ENCODE measurements around the gene IZUMO4. TPM values are rescaled to one million over a fixed set of nuclear protein-coding genes. Genes with fewer than 3 reads are reported as not detected.

The IZUMO4 gene, protein sequence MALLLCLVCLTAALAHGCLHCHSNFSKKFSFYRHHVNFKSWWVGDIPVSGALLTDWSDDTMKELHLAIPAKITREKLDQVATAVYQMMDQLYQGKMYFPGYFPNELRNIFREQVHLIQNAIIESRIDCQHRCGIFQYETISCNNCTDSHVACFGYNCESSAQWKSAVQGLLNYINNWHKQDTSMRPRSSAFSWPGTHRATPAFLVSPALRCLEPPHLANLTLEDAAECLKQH
- total RNA-seq = 2.2 TPM

DNA sequence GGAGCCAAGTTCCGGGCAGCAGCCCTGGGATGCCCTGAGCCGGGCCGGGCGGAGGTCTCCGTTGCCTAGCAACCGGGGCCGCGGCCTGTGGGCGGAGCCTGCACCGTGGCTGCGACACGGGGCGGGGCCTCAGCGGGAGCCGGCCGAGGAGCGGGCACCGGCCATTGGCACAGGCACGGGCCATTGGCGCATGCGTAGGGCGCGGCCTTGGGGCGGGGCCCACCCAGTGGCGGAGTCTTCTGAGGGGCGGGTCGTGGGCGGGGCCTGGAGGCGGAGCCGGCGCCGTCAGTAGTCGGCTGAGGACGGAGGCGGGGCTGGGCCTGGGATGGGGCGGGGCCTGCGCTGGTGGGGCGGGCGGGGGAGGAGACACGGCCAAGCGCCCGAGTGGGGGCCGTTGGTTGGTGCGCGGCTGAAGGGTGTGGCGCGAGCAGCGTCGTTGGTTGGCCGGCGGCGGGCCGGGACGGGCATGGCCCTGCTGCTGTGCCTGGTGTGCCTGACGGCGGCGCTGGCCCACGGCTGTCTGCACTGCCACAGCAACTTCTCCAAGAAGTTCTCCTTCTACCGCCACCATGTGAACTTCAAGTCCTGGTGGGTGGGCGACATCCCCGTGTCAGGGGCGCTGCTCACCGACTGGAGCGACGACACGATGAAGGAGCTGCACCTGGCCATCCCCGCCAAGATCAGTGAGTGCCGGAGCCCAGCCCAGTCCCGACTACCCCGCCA, at the start of gene IZUMO4:
Gene IZUMO4 (plus strand): TSS at position 436 of the 723 bp plus-strand sequence. CDS start 31 bp downstream, at position 467.
- peak; percentile 100 for DNase-seq

DNA sequence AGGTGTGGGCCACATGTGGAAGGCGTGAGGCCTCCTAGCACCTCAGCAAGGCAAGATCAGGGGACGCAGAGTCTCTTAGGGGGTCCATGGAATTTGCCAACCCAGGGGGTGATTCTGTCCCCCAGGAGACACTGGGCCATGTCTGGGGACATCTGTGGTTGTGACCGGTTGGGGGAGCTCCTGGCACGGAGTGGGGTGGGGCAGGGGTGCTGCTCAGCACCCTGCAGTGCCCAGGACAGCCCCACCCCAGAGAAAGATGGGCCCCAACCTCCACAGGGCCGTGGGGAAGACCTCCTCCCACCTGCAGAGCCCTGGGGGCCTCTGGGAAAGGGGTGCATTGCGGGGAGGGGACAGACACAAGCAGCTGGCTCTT, 49.7 kb upstream of the IZUMO4 start:
- no peak for DNase-seq

DNA sequence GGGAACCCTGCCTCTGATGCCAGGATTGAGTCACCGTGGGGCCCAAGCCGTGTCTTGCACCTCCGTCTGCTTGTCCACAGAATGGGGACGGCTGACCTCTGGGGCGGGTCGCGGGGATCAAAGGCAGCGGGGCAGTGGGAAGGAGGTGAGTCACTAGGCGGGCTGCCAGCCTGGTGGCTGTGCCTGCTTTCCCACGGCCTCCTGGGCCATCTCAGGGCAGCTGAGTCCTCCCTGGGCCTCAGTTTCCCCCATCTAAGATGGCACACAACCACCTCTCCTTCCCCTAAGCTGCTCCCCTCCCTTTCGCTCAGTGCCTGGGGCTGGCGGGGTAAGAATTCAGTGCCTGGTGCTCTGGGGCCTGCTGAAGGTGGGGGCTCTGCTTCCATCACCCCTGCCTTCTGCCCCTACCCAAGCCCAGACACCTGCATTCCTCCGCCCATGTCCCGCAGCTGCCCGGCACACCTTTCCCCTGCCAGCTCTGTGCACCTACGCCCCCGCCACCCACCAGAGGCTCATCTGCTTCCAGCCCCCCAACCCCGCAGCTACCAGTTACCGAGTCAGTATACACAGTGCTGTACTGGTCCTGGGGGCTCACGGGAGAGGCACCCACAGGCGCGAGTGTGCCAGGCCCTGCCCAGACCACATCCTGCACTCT, 49.1 kb upstream of the IZUMO4 start:
- peak; percentile 24 for DNase-seq

DNA sequence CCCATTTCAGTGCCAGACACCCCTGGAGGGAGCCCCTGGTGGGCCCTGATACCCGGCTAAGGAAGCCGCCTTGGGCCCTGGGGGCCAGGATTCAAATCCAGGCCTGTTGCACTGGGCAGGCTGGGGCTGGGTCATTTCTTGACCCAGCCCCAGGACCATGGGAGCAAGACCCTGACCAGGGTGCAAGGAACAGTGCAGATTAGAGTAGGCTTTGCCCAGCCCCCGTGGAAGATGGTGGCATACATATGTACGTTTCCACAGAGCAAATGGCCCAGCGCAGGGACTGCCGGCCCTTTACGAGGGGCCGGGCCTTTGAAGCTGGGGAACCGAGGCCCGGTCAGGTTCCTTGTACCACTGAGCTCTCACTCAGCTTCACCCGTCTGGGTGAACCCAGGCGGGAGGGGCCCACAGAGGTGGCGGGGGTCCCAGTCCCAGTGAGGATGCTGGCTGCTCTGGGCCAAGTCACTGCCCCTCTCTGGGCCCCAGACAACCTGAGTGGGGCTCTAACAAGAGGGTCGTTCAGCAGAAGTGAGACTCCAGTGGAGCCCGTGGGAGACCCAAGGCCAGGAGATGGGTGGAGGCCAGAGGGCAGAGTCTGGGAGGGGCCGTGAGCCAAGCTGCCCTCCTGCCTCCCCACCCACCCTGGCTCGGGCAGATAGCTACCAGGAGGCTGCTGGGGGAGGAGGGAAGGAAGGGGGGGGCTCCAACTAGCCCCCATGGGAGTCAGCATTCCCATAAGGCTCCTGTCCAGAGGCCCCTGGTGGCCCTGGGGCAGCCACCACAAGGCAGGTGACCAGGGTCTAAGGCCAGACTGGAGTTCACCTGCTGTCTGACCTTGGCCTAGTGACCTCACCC, 48.4 kb upstream of the IZUMO4 start:
- no peak for DNase-seq

DNA sequence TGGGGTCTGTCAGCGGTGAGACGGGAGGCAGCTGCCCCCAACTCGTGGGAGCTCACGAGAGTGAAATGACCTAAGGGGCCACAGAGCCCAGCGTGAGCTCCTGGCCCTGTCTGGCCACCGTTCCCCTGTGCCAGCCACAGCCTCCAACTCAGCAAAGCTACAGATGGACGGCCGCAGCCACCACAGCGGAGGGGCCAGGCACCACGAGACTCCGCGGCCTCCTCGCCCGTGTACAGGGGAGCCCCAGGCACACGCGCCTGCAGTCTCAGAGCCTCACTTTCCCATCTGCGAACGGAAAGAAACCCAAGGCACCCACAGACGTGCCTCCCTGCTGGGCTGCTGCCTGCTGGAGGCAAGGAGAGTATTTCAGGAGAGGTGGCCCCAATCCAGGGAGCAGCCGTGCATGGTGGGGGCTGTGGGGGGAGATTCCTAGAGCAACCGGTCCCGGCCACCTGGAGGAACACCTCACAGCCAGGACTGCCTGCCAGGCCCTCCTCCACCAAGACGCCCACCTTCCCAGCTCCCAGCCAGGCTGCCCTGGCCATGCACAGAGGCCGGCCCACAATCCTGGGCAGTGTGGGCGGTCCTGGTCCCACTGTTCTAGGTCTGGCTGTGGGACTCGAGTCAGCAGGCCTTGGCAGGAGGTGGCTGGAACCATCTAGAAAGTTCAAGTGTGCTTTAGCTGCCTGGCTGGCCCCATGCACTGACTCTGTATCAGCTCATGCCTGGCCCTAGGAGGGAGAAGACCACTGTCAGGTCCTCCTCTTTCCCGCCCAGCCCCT, 47.6 kb upstream of the IZUMO4 start:
- peak; percentile 53 for DNase-seq

DNA sequence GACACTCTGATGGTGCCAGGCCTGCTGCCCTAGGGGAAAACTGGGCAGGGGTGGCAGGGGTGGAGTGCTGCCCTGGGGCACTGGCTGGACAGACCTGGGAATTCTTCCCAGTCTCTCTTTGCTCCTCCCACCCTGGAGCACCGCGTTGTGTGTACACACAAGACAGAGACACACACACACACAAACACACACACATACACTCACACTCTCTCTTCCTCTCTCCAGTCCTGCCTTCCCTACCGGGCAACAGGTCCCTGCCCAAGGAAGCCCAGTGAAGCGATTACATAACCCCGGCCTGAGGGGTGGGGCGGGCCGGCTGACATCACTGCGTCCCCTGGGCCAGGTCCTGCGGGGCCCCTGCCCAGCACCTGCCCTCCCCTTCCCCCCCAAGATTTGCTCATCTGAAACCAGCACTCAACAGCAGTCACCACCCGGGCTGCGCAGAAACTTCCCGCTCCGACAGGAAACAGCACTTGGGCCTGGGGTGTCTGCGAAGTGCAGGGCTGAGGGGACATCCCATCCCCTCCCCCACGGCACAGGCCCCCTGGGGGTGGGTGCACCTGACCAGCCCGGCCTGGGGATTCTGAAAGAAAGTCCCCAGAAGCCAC, 46.9 kb upstream of the IZUMO4 start:
- peak; percentile 54 for DNase-seq

DNA sequence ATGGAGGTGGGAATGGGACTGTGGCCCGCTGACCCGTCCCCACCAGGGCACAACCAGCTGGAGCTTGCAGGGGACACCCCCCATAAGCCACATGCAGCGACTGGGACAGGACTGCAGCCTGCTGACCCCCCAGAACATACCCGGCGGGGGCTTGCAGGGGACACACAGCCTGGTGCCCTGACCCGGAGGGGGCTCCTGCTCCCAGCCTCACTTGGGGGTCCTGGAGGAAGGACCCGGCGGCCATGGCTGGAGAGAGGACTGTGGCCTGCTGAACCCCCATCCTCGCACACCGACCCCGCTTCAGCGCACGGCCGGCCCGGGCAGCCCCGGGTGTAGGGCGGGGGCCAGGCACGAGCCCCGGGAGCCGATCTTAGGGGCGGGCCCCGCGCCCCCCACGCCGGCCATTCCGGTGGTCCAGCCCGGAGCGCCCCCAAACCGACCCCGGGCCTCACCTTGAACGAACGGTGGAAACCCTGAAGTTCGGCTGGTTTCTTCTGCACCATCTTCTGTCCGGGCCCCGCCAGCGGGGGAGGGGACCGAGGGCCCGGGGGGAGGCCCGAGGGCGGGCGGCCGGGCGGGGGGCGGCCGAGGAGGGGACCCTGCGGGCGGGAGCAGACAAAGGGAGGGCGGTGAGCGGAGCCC, 46.2 kb upstream of the IZUMO4 start:
- DNase-seq = no peak

DNA sequence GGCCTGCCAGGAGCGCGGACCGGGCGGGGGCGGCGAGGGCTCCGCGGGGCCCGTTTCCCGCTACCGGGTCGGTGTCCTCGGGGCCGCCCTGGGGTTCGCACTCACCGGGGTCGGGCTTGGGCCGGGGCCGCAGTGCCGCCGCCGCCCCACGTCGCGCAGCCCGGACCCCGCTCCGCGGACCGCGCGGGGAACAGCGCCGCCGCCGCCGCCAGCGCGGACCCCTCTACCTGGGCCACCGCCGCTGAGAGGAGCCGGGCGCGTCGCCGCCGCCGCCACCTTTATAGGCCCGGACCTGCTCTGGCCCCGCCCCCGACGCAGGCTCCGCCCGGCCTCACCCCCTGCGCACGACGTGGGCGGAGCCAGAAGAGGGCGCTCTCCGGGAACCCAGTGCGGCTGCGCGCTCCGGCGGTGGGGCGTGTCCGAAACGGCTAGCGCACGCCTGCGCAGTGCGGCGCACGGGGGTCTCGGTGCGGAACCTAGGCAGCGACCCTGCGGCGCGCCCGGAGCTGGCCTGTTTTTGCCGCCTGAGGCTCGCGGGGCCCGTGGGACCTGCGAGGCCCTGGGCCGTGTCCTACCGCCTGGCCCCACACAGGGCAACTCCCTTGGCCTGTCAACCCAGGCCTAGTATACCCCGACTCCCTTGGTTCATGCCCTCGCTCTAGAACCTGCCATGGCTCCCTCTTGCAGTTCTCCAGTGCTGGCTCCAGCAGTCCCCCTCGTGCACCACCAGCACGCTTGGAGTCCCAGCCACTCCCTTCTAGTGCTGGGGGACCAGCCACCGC, 45.5 kb upstream of the IZUMO4 start, which contains the start of gene MKNK2:
Gene MKNK2 (minus strand): TSS at position 254 of the 782 bp plus-strand sequence. CDS start 393 bp downstream, outside the sequence.
- peak; percentile 86 for DNase-seq

DNA sequence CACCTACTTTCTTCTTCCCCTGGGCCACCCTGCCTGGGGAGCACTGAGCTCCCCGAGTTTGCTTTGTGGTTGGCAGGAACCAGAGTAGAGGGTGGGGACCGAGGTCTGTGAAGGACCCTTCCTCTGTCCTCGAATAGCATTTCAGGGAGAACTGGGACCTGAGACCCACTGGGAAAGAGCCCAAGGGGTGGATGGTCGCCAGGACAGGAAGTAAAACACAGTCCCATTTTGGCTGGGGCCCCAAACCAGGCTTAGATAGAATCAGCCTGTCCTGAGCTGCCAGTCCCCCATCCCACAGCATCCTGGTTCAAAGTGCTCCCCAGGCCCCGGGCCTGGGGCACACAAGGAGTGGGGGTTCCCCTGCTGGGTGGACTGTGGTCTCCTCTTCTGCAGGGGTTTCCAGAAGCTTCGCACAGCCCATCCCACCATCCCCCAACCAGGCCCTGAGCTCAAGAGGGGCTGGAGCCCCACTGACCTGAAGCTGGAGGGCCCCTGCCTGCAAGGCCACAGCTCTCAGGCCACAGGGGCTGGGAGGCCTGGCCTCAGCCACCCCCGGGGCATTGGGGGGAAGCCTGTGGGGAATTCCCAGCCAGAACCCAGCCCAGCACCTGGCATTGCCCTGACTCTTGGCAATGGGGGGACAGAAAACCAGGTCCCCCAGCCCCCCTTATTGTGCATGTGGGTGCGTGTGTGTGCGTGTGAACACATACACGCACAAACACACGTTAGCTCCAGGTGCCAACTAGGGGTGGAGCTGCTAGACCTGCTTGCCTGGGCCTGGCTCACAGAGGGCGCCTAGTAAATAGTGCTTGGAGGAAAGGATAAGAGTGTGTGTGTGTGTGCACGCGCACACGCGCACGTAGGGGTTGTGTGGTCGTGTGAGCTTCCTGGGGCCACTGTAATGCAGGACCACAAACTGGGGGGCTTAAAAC, 44.7 kb upstream of the IZUMO4 start:
- DNase-seq = no peak

DNA sequence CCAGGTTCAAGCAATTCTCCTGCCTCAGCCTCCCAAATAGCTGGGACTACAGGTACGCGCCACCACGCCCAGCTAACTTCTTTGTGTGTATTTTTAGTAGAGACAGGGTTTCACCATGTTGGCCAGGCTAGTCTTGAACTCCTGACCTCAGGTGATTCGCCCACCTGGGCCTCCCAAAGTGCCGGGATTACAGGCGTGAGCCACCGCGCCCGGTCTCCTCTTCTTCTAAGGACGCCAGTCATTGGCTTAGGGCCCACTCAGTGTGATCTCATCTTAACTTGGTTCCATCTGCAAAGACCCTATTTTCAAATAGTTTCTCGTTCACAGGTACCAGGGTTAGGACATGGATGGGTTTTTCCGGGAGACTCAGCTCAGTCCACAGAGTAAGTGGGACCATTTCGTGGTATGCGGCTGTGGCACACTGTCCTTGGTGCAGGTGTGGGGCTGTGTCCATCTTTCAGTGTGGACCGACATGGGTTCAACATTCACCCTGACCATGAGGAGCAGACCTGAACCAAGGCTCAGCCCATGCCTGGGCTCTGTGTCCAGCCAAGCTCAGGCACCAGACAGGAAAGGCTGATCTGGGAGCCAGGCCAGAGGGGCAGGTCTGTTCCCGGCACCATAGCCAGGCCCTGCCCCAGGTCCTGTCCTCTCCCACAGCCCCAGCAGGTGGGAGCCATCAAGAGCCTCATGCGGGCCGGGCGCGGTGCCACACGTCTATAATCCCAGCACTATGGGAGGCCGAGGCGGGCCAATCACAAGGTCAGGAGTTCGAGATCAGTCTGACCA, 42.9 kb upstream of the IZUMO4 start:
- DNase-seq = no peak

DNA sequence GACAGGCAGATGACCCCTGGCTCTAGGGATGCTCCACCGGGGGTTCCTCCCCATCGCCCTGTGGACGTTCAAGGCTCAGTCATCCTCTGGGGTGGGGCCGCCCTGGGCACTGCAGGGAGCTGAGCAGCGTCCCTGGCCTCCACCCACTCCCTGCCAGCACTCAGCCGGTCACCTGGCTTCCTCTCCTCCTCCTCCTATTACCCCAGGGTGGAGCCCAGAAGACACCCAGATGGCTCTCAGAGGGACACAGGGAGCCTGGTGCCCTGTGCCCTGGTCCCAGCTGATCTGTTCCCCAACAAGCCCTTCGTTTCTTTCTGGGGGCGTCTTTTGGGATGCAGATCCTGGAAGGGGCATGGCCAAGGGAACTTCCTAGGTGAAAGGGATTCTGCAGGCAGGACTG, 42.0 kb upstream of the IZUMO4 start:
- DNase-seq = no peak

DNA sequence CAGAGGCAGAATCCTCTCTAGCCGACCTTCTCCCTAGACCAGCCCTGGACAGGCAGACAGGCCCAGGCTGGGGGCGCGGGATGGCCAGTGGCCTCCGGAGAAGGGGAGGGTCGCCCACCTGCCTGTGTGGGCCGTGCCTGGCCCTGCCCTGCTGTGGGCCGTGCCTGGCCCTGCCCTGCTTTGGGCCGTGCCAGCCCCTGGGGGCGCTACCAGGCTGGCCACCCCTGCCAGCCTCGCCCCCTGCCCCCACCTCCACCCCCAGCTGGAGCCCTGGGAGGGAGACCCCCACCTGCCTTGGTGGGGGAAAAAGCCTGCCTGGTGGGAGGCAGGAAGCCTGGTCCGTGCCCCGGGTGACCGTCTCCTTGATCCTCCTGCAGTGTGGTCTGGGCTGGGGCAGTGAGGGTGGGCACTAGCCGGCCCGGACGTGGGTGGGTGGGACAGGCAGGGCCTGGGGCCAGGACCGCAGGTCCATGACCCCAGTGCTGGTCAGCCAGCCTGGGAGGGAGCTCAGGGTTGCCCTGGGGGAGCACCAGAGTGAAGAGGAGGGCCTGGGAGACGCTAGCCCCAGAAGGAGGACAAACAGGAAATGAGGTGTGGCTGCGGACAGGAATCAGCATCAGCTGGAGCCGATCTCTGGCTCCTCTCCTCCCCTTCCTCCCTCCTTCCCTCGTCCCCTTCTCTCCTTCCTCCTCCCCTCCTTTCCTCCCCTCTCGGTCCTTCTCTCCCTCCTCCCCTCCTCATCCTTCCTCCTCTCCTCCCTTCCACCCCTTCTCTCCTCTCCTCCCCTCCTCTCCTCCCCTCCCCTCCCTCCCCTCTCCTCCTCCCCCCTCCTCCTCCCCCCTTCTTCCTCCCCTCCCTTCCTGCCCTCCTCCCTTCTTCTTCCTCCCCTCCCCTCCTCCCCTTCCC, 40.5 kb upstream of the IZUMO4 start:
- no peak for DNase-seq

DNA sequence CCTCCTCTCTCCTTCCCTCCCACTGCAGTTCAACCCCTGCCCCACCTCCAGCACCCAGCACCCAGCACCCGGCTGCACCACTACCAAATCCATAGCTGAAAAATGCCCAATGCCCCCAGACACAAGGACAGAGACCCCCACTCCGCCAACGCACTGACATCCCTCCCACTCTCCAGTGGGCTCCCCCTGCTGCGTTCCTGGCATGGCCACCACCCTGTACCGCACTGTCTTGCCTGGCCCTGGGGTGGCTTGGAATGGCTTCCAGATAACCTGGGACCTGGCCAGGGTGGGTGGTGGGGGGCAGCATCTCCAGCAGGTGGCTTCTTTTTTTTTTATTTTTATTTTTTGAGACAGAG, 39.9 kb upstream of the IZUMO4 start:
- no peak for DNase-seq

DNA sequence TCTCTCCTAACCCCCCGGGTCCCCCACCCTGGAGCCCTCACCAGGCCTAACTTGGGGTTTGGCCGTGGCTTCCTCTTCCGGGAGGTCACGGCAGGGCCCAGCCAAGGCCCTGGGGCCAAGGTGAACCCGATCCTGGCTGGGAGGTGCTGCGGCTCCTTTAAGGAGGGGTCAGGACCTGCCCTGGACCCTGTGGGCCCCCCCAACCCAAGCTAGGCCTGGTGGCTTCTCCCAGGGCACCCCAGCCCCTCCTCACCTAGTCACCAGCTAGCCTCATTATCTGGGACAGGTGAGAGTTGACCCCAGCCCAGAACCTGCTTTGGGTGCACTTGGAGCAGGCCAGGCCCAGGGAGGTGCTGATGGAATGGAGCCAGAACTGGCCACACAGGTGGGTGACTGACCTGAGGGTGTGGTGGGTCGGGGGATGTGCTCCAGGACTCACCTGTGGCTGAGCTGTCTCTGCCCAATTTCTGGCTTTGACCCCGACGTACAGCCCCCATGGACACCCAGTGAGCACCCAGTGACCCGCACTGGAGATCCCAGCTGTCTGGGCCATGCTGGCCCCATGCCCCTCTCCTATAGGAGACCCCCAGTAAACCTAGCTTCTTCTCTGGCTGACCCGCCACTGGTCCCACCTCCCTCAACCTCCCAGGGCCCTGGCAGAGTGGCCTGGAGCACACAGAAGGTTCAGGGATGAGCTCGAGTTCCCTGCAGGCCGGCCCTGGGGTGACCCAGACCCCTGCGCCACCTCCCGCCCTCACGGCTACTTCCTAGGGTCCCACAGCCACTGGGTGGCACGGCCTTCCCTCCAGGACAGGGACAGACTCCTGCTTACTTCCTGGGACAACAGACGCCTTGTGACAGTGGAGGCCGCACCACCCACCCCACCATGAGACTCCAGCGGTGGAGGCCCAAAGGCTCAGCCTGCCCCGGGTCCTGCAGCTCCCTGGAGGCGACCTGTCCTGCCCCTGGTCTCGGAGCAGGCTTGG, 38.9 kb upstream of the IZUMO4 start:
- no peak for DNase-seq
